Measurements from ENCODE around the gene MSL2. TPM values are rescaled to one million over a fixed set of nuclear protein-coding genes. Genes with fewer than 3 reads are reported as not detected.
"Not testable (repeated sequence)": the region's sequence is repeated elsewhere in the genome, so short reads cannot be mapped to it uniquely, and the experiment has no call there.

Gene MSL2
- total RNA-seq, 4 donors from 2014 or later = 18.2 to 34.3 (median 27.8) TPM

GRCh38 chr3:136136454-136136853 is 59.7 kb downstream of the MSL2 start:
- no peak overlapping the region for H3K27ac ChIP-seq
- TF ChIP-seq POLR2A (IDR thresholded peaks at IDR 0.05) (no peak), CTCF (IDR thresholded peaks at IDR 0.05) (no peak), POLR2AphosphoS5 (IDR thresholded peaks at IDR 0.05) (no peak), EP300 (IDR thresholded peaks at IDR 0.05) (no peak)
- H3K9me3 ChIP-seq = no peaks in the 10 kb centered on the region
- H3K36me3 ChIP-seq = no peaks in the 10 kb centered on the region
- peaks cover 0 to 4% (median 0%) of the 10 kb centered on the region in 3 donors for H3K4me1 ChIP-seq
- no peak overlapping the region for H3K4me3 ChIP-seq
- no peaks in the 10 kb centered on the region for H3K27me3 ChIP-seq
- WGBS, 2 donors (ENCODE audit: low coverage in 1 of 2) = 48 to 50% methylated on average over 2 of the region's 2 CpGs
- ATAC-seq = no peak

- no peaks in the 10 kb centered on the region for H3K27me3 ChIP-seq
- WGBS, 2 donors (ENCODE audit: low coverage in 1 of 2) = 53 to 85% methylated on average over 4 to 6 of the region's 7 CpGs
- ATAC-seq = no peak
- H3K27ac ChIP-seq = no peak overlapping the region
- no peaks in the 10 kb centered on the region for H3K36me3 ChIP-seq
- TF ChIP-seq POLR2AphosphoS5 (IDR thresholded peaks at IDR 0.05) = no peak
- no peak for TF ChIP-seq CTCF (IDR thresholded peaks at IDR 0.05)
- TF ChIP-seq EP300 (IDR thresholded peaks at IDR 0.05) = no peak
- no peak for TF ChIP-seq POLR2A (IDR thresholded peaks at IDR 0.05)
- no peaks in the 10 kb centered on the region for H3K4me1 ChIP-seq
- no peak overlapping the region for H3K4me3 ChIP-seq
- no peaks in the 10 kb centered on the region for H3K9me3 ChIP-seq
These were observed 60.9 kb downstream of the MSL2 start for GRCh38 chr3:136135039-136135802.

GRCh38 chr3:136134091-136134490 is 62.0 kb downstream of the MSL2 start:
- no peak overlapping the region for H3K4me3 ChIP-seq
- no peak for TF ChIP-seq EP300 (IDR thresholded peaks at IDR 0.05)
- TF ChIP-seq CTCF (IDR thresholded peaks at IDR 0.05) = no peak
- no peak for TF ChIP-seq POLR2A (IDR thresholded peaks at IDR 0.05)
- no peak for TF ChIP-seq POLR2AphosphoS5 (IDR thresholded peaks at IDR 0.05)
- H3K36me3 ChIP-seq = no peaks in the 10 kb centered on the region
- no peak overlapping the region for H3K27ac ChIP-seq
- ATAC-seq = no peak
- H3K9me3 ChIP-seq = no peaks in the 10 kb centered on the region
- H3K27me3 ChIP-seq = no peaks in the 10 kb centered on the region
- H3K4me1 ChIP-seq = no peaks in the 10 kb centered on the region
- WGBS, 2 donors (ENCODE audit: low coverage in 1 of 2) = 91 to 94% methylated on average over 1 of the region's 1 CpG

- not testable (repeated sequence) for H3K27me3 ChIP-seq, H3K4me1 ChIP-seq, H3K4me3 ChIP-seq, ATAC-seq, H3K36me3 ChIP-seq, H3K9me3 ChIP-seq, H3K27ac ChIP-seq
- WGBS, 2 donors (ENCODE audit: low coverage in 1 of 2) = 100% methylated on average over 1 to 3 of the region's 3 CpGs
These were observed 64.5 kb downstream of the MSL2 start for GRCh38 chr3:136131647-136132046.

GRCh38 chr3:136122006-136122405 is 74.1 kb downstream of the MSL2 start:
- no peak overlapping the region for H3K4me3 ChIP-seq
- ATAC-seq = no peak
- no peaks in the 10 kb centered on the region for H3K9me3 ChIP-seq
- no peaks in the 10 kb centered on the region for H3K27me3 ChIP-seq
- no peak for TF ChIP-seq CTCF (IDR thresholded peaks at IDR 0.05)
- TF ChIP-seq EP300 (IDR thresholded peaks at IDR 0.05) = no peak
- TF ChIP-seq POLR2AphosphoS5 (IDR thresholded peaks at IDR 0.05) = no peak
- TF ChIP-seq POLR2A (IDR thresholded peaks at IDR 0.05) = no peak
- no peaks in the 10 kb centered on the region for H3K4me1 ChIP-seq
- 82 to 94% methylated on average over 4 of the region's 4 CpGs for WGBS, 2 donors (ENCODE audit: low coverage in 1 of 2)
- peaks cover 0 to 22% of the 10 kb centered on the region in 2 donors for H3K36me3 ChIP-seq
- H3K27ac ChIP-seq = no peak overlapping the region
